GM12878 (cell line): ENCODE data around the gene ERP27. TPM values are rescaled to one million over a fixed set of nuclear protein-coding genes. Genes with fewer than 3 reads are reported as not detected.

Experiments used
- ATAC-seq: fragments of 200-7000 bp; cut with Tn5 transposase; 3 replicates; pipeline ENCODE4 v1.9.1; 2020; ENCODE audit warnings: mild to moderate bottlenecking, moderate library complexity
- BruUV-seq: library from RNA; stranded (reverse); fragments of 400-500 nt; replicated peaks from 2 replicates; lab custom pipeline; 2021; lab: Mats Ljungman, UMichigan
- CTCF ChIA-PET: fragments of 300-600 bp; sonication (Branson Sonifier 250); formaldehyde crosslinking; extraction: SDS; loops from one replicate; lab custom pipeline; 2021; ENCODE audit warnings: inconsistent platforms; lab: Yijun Ruan, JAX
- POLR2A ChIA-PET: fragments of 350-600 bp; formaldehyde crosslinking; extraction: SDS; loops from one replicate; lab custom pipeline; 2021; ENCODE audit warnings: inconsistent platforms; lab: Charles Lee
- RAD21 ChIA-PET: fragments of 300-600 bp; sonication (Branson Sonifier 250); formaldehyde crosslinking; loops from one replicate; lab custom pipeline; 2023; ENCODE audit warnings: antibody characterized with exemption; ENCODE audit not compliant: unreplicated experiment; lab: Charles Lee
- SMC1A ChIA-PET: fragments of 300-600 bp; sonication (Branson Sonifier 250); formaldehyde crosslinking; loops from one replicate; lab custom pipeline; 2023; ENCODE audit not compliant: unreplicated experiment, uncharacterized antibody; lab: Charles Lee
- DNase-seq: peaks from one replicate; pipeline ENCODE4 v3.0.0-alpha.2; 2011; ENCODE audit warnings: low read depth, low spot score
- FAIRE-seq: peaks from 3 replicates; lab custom pipeline; 2011; peaks lifted over from hg19 to GRCh38; lab: Jason Lieb, UNC
- H2AFZ ChIP-seq: 2 replicates; pipeline ENCODE4 v1.6.0; 2011; ENCODE audit warnings: low read depth, low read length, control low read depth; ENCODE audit not compliant: control insufficient read depth
- H3K27ac ChIP-seq: 2 replicates; pipeline ENCODE4 v1.5.1; 2011; ENCODE audit warnings: control low read depth; ENCODE audit not compliant: control insufficient read depth, insufficient read depth
- H3K27me3 ChIP-seq, 2 experiments: replicated peaks in 1 of 2; 2 replicates each; pipeline versions ENCODE4 v1.6.0 to v1.6.1; 2011; ENCODE audit warnings: low read length in 1 of 2; ENCODE audit not compliant: control insufficient read depth in 2 of 2, insufficient read depth in 2 of 2
- H3K36me3 ChIP-seq, 2 experiments: 2 replicates each; pipeline ENCODE4 v1.5.1; 2011; ENCODE audit warnings: low read length in 1 of 2; ENCODE audit not compliant: control insufficient read depth in 2 of 2, insufficient read depth in 2 of 2
- H3K4me1 ChIP-seq: 2 replicates; pipeline ENCODE4 v1.6.1; 2011; ENCODE audit warnings: mild to moderate bottlenecking, low read length, moderate library complexity, mixed read lengths; ENCODE audit not compliant: control insufficient read depth, insufficient read depth
- H3K4me2 ChIP-seq: 2 replicates; pipeline ENCODE4 v1.6.0; 2011; ENCODE audit warnings: control low read depth; ENCODE audit not compliant: control insufficient read depth, insufficient read depth
- H3K4me3 ChIP-seq: fragments of 200-600 bp; sonication (generic); 2 replicates; pipeline ENCODE4 v1.5.1; 2016
- H3K79me2 ChIP-seq: 2 replicates; pipeline ENCODE4 v1.6.0; 2011; ENCODE audit warnings: low read length; ENCODE audit not compliant: control insufficient read depth, insufficient read depth
- H3K9ac ChIP-seq: 2 replicates; pipeline ENCODE4 v1.8.0; 2011; ENCODE audit warnings: low read length, control low read depth, mixed read lengths; ENCODE audit not compliant: control insufficient read depth, insufficient read depth
- H3K9me3 ChIP-seq: replicated peaks from 3 replicates; pipeline ENCODE4 v1.5.1; 2011; ENCODE audit warnings: mild to moderate bottlenecking, low read length; ENCODE audit not compliant: control insufficient read depth, insufficient read depth
- H4K20me1 ChIP-seq: 2 replicates; pipeline ENCODE4 v1.6.0; 2011; ENCODE audit not compliant: control insufficient read depth, insufficient read depth
- BACH1 ChIP-seq: fragments of 450-650 bp; IDR thresholded peaks from 2 replicates; pipeline ENCODE4 v1.6.1; 2017; ENCODE audit warnings: mild to moderate bottlenecking, borderline replicate concordance
- BCL3 ChIP-seq: IDR thresholded peaks from 2 replicates; pipeline ENCODE4 v1.6.1; 2011; ENCODE audit warnings: borderline replicate concordance, low read depth, mild to moderate bottlenecking, moderate library complexity, low read length; ENCODE audit not compliant: insufficient read depth, poor library complexity, severe bottlenecking
- CEBPB ChIP-seq, 2 experiments: fragments of 150-350 bp in 1 of 2; IDR thresholded peaks; 2 replicates each; pipeline ENCODE4 v1.6.1; 2012 to 2014; ENCODE audit warnings: low read depth in 2 of 2, low read length in 2 of 2, borderline replicate concordance in 1 of 2, inconsistent platforms in 1 of 2
- EGR1 ChIP-seq, 2 experiments: IDR thresholded peaks; 1 replicate in 1 of 2; 2 replicates in 1 of 2; pipeline ENCODE4 v1.6.1; 2011 to 2012; ENCODE audit warnings: low read depth in 2 of 2, low read length in 2 of 2, borderline replicate concordance in 1 of 2, mild to moderate bottlenecking in 1 of 2, moderate library complexity in 1 of 2
- MYC ChIP-seq: IDR thresholded peaks from 2 replicates; pipeline ENCODE4 v1.6.1; 2011; ENCODE audit warnings: mild to moderate bottlenecking, low read length, moderate library complexity, inconsistent platforms; ENCODE audit not compliant: insufficient read depth, insufficient replicate concordance, insufficient read length, severe bottlenecking
- NR2C2 ChIP-seq: IDR thresholded peaks from 2 replicates; pipeline ENCODE4 v1.6.1; 2011; ENCODE audit warnings: borderline replicate concordance, low read depth; ENCODE audit not compliant: control insufficient read depth, insufficient read length
- NR2F1 ChIP-seq: fragments of 450-650 bp; conservative IDR thresholded peaks from 2 replicates; pipeline ENCODE4 v1.6.1; 2017; ENCODE audit warnings: mild to moderate bottlenecking
- RAD21 ChIP-seq: IDR thresholded peaks from 2 replicates; pipeline ENCODE4 v1.6.1; 2011; ENCODE audit warnings: mild to moderate bottlenecking, low read depth, low read length, moderate library complexity; ENCODE audit not compliant: insufficient read depth
- SIX5 ChIP-seq: IDR thresholded peaks from 2 replicates; pipeline ENCODE4 v1.6.1; 2011; ENCODE audit warnings: mild to moderate bottlenecking, low read depth, low read length, moderate library complexity; ENCODE audit not compliant: severe bottlenecking
- SMC3 ChIP-seq: IDR thresholded peaks from 2 replicates; pipeline ENCODE4 v1.6.1; 2011; ENCODE audit warnings: low read length, improper control_type of control experiment, borderline replicate concordance
- SP1 ChIP-seq: IDR thresholded peaks from one replicate; pipeline ENCODE4 v1.6.1; 2011; ENCODE audit warnings: low read depth, low read length
- STAT3 ChIP-seq: IDR thresholded peaks from 2 replicates; pipeline ENCODE4 v1.6.1; 2011; ENCODE audit warnings: low read depth, low read length, improper control_type of control experiment
- SUZ12 ChIP-seq: fragments of 200-600 bp; sonication (generic); IDR thresholded peaks from one replicate; pipeline ENCODE4 v1.6.1; 2018; ENCODE audit warnings: antibody characterized with exemption, mild to moderate bottlenecking; ENCODE audit not compliant: unreplicated experiment
- WGBS: methylation state at CpG from one replicate; pipeline ENCODE4 v1.1.6; 2016; ENCODE audit warnings: low lambda C conversion rate; ENCODE audit not compliant: insufficient replicate concordance, insufficient coverage; ENCODE audit errors: missing lambda C conversion rate; 5-methylcytosine and 5-hydroxymethylcytosine counted together
- in situ Hi-C: fragments of 300-500 bp; cut with MboI; formaldehyde crosslinking; loops from 9 replicates; pipeline ENCODE4 v1.14.3; 2018; ENCODE audit warnings: mixed read lengths
- intact Hi-C: fragments of 100-400 bp; cut with micrococcal nuclease; formaldehyde crosslinking; loops from one replicate; pipeline ENCODE4 v1.14.2; 2022; ENCODE audit not compliant: unreplicated experiment
- polyA plus RNA-seq, 11 experiments: library from polyadenylated mRNA; depleted of rRNA in 4 of 11; unstranded in 6 of 11; stranded (reverse) in 5 of 11; fragments of >200 nt; fragmentation: Nextera tagmentation in 4 of 11; fragmentation: Illumina TruSeq in 1 of 11; extraction: Ambion mirVana in 4 of 11; extraction: Trizol in 1 of 11; gene quantifications; 1 replicate in 1 of 11; 2 replicates in 10 of 11; pipeline versions ENCODE4 v1.2.1 to v1.2.3, GENCODE V29; 2011 to 2016; ENCODE audit warnings: inconsistent platforms in 2 of 11, missing spikeins in 2 of 11, low read depth in 1 of 11
- total RNA-seq, 4 experiments: library from RNA; depleted of rRNA in 3 of 4; stranded (reverse); fragments of >200 nt in 3 of 4; fragmentation: Illumina TruSeq in 1 of 4; extraction: Trizol in 1 of 4; gene quantifications; 2 replicates each; pipeline versions ENCODE4 v1.2.1 to v1.2.3, GENCODE V29; 2013 to 2021

Gene ERP27
- total and polyA plus RNA-seq, 10 of the 15 experiments (the other 5 are each of a cell fraction or from before 2014, with no cell fraction given) = 0.91 to 2.4 (median 1.4) TPM

GRCh38 chr12:14931359-14931758 lies 7.0 kb downstream of the ERP27 start:
- ChIA-PET CTCF (interaction anchor here (0.6 to 1.1 kb wide), 2 partner anchors 25 to 54 kb away, joined by 3 to 6 read pairs; no protein-coding TSS in a partner anchor), SMC1A (interaction anchor here (0.8 to 1.2 kb wide), 3 partner anchors 13 to 16 kb away, joined by 3 to 6 read pairs (median 3); no protein-coding TSS in a partner anchor), POLR2A (no interaction called here), RAD21 (interaction anchor here (1.1 kb wide), 1 partner anchor 83 kb away, joined by 3 read pairs; no protein-coding TSS in a partner anchor)
- no peaks in the 10 kb centered on the region for H4K20me1 ChIP-seq
- in situ Hi-C loops = no loop called here
- no TSS peak for BruUV-seq
- no peak overlapping the region for H3K9ac ChIP-seq
- no peaks in the 10 kb centered on the region for H3K9me3 ChIP-seq
- TF ChIP-seq MYC = no peak
- no peak for TF ChIP-seq BACH1
- no peak for TF ChIP-seq SIX5
- TF ChIP-seq BCL3 = no peak
- no peak for TF ChIP-seq STAT3
- no peak for TF ChIP-seq NR2F1
- no peak for TF ChIP-seq EGR1 (IDR thresholded peaks at IDR 0.05; ENCODE audit: borderline replicate concordance in 1 of 2, low read depth in 2 of 2, low read length in 2 of 2)
- TF ChIP-seq SP1 = no peak
- no peak for TF ChIP-seq SMC3
- TF ChIP-seq RAD21 = no peak
- no peak for TF ChIP-seq SUZ12
- no peak for TF ChIP-seq NR2C2
- TF ChIP-seq CEBPB (IDR thresholded peaks at IDR 0.05; ENCODE audit: borderline replicate concordance in 1 of 2, low read depth in 2 of 2, low read length in 2 of 2) = no peak
- ATAC-seq (no peak), DNase-seq (no peak), FAIRE-seq (no peak)
- no peaks in the 10 kb centered on the region for H3K4me1 ChIP-seq
- no peak overlapping the region for H3K27ac ChIP-seq
- 96% methylated on average over 4 of the region's 4 CpGs for WGBS
- peaks cover 0 to 4% of the 10 kb centered on the region in 2 experiments; a peak in 2 of 4 replicates for H3K36me3 ChIP-seq
- H3K4me2 ChIP-seq = no peak overlapping the region
- no peaks in the 10 kb centered on the region for H3K79me2 ChIP-seq
- no peak overlapping the region for H3K4me3 ChIP-seq
- H3K27me3 ChIP-seq = no peaks in the 10 kb centered on the region
- intact Hi-C loops = no loop called here
- no peak overlapping the region for H2AFZ ChIP-seq
